ENCODE results near the gene RIPK1.
"Not testable (repeated sequence)": the region's sequence is repeated elsewhere in the genome, so short reads cannot be mapped to it uniquely, and the experiment has no call there.

RIPK1 gene

DNA sequence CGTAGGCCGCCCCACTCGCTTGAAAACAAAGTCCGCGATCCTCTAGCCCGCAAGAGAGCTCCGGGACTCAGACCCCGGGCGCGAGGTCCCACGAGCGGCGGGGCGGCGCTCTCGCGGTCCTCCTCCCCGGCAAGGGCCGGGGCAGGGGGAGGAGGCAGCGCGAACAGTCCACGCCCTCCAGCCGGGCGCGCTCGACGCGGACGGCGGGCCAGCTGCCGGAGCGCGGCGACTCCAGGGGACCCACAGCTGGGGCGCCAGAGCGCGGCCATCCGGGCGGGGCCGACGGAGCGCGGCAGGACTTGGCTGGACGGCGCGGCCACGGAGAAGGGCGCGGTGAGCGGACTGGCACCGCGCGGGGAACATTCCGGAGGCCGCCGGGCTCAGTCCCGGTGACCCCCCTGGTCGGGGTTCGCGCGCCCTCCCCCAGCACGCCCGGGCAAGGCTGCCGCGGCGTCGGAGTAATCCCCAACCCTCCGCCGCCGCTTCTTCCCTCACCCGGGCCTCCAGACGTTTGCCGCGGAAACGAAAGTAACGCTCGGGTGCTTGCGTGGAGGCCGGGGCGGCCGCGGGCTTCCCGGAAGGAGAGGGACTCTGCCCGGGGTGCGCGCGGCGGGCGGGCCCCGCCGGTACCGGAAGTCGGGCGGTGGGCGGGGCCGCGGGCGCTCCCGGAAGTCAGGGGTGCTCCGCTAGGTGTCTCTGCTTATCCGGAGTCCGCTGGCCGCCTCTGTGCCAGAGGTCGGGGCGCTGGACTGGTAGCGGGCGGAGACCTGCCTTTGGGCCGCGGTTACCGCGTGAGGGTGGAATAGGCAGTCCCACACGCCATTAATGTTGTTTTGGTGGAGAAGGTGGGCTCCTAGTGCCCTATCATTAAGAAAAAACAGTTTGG, at the start of gene RIPK1:
Gene RIPK1 (plus strand): TSS at position 166 of the 886 bp plus-strand sequence. CDS start 8,330 bp downstream, outside the sequence.
- peak; percentile 79 to 87 for DNase-seq

DNA sequence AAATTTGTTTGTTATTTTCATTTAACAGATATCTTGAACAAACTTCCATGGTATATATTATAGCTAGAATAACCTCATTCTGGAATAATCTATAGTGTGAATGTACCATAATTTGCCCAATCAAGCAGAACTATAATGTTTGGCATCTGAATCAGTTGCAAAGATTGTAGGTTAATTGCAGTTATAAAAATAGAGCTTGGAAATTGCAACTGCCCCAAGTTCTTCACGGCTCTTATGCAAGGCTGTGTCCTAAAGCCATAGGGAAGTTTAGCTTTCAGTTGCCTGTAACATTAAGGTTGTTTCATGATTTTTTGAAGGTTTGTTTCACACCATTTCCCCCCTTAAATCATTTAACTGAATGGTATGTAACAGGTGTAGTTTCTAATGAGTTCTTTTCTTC, 49.2 kb upstream of the RIPK1 start:
- no peak for DNase-seq

DNA sequence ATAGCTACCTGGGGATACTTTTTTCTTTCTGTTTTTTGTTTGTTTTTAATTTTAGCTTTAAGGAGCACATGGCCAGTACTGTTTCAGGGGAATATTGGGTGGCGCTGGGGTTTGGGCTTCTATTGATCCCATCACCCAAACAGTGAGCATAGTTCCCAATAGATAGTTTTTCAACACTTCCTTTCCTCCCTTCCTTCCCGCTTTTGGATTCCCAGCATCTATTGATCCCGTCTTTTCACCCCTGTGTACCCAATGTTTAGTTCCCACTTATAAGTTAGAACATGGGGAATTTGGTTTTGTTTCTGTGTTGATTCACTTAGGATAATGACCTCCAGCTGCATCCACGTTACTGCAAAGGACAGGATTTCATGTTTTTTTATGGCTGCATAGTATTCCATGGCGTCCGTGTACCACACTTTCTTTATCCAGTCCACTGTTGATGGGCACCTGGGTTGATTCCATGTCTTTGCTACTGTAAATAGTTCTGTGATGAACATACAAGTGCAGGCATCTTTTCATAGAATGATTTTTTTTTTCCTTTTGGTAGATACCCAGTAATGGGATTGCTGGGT, 48.5 kb upstream of the RIPK1 start:
- DNase-seq: no peak

DNA sequence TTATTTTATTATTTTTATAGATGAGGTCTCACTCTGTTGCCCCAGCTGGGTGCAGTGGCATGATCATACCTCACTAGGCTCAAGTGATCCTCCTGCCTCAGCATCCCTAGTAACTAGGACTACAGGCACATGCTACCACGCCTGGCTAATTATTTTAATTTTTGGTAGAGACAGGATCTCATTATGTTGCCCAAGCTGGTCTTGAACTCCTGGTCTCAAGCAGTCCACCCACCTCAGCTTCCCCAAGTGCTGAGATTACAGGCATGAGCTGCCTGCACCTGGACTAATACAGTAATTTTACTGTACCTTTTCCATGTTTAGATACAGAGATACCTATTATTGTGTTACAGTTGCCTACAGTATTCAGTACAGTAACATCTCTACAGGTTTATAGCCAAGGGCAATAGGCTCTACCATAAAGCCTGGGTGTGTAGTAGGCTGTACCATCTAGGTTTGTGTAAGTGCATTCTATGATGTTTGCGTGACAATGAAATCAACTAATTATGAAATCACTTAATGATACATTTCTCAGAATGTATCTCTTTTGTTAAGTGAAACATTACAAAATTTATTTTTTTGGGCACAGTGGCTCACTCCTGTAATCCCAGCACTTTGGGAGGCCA, 47.2 kb upstream of the RIPK1 start:
- DNase-seq: not testable (repeated sequence)

DNA sequence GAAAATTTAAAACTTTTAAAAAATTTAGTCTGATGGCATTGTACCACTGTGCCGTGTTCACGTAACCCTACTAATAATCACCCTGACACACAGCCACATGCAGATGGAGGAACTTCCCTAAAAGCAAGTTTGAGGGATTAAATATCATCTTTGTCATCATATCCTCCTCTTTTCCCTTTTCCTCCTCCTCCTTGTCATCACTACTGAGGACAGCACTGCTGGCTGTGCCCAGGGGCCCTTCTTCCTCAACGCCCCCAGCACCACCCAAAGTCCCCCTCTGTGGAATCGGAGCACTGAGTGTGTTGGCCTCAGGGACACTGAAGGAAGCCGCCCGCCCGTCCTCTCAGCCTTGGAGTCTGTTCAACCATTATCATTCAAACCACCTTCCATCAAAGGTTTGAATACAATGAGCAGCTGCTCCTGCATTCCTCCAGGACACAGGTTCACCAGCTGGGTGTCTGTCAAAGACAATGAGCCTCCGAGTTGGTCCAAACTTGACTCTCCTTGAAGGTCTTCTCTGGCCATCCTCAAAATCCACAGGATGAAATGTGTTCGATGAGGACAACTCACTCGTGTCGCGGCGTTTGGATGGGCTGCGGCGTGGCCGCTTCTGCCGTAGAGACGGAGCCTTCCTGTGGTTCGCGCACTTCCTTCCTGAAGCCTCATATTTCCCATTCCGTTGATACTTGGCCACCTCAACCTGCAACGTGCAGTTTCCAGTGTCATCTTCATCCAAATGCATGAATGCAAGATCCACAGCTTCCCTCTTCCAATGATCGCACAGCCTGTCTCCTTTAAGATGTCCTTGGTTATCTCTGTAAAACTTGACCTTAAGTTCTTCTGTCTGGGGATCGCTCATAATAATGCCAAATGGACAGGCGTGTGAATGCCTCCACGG, 45.3 kb upstream of the RIPK1 start:
- no peak for DNase-seq

DNA sequence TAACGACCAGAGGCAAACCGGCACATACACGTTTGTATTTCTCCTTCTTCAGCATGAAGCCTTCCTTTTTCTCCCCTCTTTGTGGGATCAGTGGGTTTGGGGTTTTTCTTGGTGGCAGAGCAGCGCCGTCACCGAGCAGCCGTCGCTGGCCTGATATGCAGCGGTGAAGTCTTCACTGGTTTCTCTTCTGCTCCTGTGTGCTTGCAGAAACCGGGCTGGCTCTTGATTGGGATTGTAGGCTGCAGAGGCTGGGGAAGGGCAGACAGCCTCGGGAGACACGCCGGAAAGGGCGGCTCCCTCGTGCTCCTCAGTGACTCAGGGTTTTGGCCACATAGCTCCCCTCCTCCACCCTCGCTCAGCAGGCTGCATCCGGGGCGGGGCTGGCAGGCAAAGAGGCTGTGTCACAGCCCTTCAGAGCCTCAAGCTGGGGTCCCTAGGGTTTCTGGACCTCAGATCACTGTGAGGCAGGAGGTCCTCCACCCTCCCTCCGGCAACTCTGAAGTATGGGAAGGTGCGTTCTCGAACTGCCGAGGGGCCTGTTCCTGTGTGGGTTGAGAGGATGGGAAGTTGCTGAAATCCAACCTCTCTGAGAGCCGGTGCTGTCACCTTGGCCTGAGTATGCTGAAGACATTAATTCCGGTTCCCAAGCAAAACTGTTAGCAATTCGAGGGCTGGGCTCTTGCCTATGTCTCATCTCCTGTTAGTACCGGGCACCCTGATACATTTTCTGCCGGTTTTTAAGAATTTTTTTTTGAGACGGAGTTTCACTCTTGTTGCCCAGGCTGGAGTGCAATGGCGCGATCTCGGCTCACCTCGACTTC, 44.4 kb upstream of the RIPK1 start:
- peak in 1 of 2 experiments; percentile 64 for DNase-seq

DNA sequence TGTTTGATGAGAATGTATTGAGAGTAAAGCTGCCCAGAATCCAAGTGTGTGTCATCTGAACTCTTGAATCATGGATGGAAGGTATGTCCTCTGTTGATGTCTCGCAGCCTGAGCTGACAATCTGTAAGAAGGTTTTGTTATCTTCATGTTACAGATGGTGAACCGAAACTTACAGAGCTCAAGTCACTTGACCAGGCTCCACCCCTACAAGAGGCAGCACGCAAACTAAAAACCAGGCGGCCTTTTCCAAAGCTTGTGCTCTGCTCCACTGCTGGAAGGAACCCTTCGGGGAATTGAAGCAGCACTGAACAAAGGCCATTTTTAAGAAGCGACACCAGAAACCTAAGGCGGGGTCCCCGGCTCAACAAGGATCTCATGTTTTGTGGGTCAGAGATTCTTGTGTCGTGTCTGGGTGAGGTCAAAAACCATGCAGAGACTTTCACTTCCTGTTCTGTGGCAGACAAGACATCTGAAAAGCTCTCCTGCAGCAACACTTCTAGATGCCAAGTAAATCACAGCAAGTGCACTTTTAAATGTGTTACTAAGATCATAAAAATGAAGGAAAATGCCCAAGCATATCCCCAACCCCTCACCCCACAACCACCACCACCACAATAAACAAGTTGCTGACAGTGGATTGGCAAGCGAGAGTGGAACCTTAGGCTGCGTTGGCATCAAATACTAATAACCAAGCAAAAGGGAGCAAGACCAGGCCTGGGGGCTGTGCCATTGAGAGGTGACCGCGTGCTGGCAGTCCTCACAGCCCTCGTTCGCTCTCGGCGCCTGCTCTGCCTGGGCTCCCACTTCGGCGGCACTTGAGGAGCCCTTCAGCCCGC, 41.3 kb upstream of the RIPK1 start:
- no peak for DNase-seq

DNA sequence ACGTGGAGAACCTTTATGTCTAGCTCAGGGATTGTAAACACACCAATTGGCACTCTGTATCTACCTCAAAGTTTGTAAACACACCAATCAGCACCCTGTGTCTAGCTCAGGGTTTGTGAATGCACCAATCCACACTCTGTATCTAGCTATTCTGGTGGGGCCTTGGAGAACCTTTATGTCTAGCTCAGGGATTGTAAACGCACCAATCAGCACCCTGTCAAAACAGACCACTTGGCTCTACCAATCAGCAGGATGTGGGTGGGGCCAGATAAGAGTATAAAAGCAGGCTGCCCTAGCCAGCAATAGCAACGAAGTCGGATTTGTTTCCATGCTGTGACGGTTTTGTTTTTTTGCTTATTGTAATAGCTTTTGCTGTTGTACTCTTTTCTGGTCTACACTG, 40.1 kb upstream of the RIPK1 start:
- DNase-seq: not testable (repeated sequence)

DNA sequence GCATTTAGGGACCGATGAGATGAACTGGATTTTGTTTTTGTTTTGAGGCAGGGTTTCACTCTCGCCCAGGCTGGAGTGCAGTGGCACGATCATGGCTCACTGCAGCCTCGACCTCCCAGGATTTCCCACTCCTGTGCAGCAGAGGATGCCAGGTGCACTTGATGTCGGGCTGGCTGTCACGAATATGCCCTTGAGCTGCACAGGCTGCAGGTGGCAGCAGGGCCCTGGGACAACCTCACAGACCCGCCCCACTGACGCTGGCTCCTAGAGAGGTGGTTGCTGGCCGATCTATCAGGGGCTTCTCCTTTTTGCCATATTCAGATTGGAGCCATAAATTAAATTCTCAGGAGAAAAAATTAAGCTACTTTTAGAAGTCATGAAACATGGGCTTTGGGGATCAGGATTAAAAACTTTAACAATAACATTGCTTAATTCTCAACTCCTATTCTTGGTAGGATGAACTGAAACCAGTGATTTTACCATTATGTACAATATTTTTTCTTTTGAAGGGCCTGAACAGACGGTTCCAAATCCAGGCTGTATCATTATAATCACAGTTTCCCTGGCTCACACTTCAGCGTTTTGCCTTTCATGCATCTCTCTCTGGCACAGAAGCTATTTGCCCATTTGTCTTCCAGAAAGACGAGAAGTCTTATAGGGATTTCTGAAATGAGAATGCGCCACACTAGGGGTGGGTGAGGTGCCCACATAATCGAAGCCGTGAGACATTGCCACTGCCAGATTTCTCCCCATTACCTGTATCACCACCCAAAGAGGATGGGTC, 36.2 kb upstream of the RIPK1 start:
- DNase-seq: no peak

DNA sequence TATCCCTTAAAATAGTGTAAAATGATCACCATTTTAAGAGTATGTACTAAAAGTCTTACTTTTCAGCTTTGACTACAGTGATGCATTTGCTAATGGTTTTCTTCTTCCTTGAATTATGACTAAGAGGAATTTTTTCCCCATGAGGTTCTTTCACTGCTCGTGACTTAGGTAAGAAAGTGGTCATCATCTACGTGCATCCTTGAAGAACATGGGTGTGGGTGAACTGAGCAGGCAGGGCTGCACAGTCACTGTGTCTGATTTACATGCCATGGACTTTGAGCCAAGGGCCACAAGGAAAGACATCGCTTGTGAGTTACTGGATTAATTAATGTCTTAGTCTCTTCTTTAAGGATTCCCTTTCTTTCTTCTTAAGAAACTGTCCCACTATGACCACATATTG, 35.3 kb upstream of the RIPK1 start:
- DNase-seq: no peak

DNA sequence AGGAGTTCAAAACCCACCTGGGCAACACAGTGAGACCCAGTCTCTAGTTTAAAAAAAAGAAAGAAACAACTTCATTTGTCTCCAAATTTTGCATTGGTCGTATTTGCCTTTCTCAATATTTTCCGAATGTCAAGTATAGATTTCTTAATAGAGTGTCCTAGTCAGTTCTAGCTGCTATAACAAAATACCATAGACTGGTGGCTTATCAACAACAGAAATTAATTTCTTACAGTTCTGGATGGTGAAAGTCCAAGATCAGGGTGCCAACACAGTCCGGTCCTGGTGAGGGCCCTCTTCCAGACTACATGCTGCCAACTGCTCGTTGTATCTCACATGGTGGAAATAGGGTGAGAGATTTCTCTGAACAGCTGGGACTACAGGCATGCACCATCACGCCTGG, 34.6 kb upstream of the RIPK1 start:
- no peak for DNase-seq

DNA sequence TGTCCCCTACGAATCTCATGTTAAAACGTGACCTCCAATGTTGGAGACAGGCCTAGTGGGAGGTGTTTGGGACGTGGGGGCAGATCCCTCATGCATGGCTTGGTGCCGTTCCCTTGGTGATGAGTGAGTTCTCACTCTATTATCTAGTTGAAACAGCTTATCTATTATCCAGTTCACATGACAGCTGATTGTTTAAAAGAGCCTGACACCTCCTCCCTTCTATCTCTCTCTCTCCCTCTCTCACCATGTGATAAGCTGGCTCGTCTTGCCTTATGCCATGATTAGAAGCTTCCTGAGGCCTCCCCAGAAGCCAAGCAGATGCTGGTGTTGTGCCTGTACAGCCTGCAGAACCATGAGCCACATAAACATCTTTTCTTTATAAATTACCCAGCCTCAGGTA, 32.9 kb upstream of the RIPK1 start:
- no peak for DNase-seq

DNA sequence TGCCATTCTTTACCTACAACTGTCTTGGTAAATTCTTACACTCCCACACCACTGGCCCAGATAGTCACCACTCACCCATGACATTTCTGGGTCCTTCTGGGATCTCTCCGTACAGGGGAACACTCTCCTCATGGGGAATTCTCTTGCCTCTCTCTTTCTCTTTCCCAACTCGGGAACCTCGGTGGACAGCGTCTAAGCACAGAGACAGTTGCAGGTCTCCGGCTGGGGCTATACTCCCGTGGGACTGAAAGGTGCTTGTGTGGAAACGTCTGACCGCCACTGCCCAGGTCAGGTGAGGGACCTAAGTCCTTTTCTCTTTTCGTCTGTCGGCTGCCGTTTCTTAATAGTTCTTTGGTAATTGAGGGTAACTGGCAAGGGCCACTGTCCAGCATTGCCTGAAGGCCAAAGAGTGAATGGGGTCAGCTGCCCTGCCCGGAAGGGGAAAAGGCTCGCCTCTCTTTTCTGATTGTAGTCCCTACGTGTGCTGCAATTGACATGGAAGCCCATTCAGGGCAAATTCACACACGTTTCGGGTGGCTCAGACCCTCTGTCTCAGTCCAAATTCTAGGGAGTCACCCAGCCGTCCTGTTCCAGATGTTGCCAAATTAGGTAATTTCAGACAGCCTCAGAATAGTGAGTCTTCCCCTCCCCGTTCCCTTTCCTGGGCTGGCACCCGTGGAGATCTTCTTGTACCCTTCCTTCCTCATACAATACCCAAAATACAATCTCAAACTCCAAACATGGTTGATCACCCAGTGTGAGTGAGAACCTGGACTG, 31.2 kb upstream of the RIPK1 start:
- DNase-seq: no peak

DNA sequence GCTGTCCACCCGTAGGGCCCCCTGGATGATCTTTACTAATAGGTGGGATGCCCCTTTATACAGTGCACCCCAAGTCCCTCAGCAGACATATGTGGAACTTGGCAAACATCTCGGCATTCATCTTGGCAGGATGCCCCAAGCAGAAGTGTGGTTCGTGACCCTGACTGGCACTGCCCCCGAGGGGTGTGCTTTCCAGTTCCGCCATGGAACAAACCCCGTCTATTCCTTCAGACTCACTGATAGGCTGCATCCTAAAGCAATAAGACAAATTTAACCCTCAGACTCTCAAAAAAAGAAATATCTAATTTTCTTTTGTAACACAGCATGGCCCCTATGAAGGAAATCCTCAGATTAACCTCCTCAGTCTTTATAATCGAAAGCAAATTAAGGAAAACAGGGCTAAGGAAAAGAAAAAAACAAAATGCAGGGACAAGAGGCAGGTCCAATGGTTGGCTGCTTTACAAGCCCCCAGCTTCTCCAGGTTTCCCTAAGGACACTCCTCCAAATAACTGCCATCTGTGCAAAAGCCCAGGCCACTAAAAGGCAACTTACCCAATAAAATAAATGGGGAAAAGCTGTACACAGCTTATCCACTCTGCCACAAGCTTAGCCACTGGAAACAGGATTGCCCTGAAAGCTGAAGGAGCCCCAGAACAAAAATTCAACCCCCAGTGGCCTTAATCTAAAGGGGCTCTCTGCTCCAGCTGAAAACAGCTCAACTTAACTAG, 30.5 kb upstream of the RIPK1 start:
- peak in 1 of 2 experiments; percentile 23 for DNase-seq

DNA sequence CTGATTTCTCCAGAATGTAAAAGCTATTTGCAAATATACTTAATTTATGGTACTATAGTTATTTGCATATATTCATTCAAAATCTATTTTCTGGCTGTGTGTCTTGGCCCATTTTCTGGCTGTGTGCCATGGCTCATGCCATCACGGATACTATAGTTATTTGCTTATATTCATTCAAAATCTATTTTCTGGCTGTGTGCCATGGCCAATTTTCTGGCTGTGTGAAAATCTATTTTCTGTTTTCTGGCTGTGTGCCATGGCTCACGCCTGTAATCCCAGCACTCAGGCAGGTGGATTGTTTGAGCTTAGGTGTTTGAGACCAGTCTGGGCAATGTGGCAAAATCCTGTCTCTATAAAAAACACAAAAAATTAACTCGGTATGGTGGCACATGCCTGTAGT, 28.9 kb upstream of the RIPK1 start:
- DNase-seq: peak in 1 of 2 experiments; percentile 32

DNA sequence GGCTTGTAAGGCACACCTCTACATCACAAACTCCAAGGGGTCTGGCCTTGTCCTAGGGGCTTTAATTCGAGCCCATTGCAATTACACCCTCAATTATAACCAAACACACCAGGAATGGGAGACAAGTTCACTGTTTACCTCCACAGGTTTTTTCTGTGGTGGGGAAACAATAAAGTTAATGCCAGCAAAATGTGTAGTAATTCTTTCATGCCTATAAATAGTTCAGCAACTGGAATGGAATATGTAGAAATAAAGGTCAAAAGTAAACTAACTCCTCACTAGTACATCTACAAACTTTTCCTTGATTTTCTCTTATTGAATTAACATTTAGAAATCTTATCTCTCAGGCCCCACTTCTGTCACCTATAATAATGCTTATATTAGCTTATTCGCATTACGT, 27.1 kb upstream of the RIPK1 start:
- no peak for DNase-seq

DNA sequence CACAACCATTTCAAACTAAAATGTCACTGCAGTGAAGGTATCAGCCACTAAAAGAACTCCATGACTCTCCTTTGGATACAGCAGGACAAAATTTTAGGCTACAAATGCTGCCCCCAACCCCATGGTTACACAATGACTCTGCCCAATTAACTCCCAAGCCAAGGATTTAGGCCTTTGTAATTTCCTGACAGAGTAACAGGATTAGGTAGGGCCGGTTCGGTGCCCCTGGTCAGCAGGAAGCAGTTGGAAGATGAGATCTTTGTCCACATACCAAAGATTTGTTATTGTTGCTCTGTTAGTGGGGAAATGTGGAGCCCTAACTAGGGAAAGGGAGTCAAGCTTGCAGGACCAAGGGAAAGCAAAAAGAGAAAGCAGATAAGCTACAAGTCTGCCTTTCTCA, 26.7 kb upstream of the RIPK1 start:
- DNase-seq: no peak

DNA sequence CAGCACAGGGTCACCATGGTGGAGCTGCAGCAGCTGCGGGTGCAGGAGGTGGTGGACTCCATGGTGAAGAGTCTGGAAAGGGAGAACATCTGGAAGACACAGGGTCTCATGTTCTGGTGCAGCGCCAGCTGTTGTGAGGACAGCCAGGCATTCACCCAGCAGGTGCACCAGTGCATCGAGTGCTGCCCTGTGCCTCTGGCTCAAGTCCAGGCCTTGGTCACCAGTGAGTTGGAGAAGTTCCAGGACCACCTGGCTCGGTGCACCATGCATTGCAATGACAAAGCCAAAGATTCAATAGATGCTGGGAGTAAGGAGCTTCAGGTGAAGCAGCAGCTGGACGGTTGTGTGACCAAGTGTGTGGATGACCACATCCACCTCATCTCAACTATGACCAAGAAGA, 22.9 kb upstream of the RIPK1 start:
- no peak for DNase-seq

DNA sequence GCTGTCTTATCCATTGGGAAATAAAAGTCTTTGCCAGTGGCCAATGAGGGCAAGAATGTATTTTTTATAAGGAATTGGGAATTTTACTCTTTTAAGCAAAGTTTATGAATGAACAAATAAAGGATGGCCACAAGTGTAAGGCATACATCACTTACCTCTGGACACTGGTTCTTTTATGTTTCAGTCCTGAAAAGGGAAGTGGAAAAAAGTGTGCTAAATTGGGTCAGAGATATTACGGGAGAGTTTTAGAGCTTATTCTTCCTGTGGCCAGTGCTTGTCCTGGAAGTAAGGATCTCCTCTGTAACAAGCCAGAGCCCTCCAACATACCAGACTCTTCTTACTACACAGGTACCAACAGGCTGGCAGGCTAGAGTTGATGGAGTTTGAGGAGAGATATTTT, 22.5 kb upstream of the RIPK1 start:
- DNase-seq: no peak

Measured in NCI-H446 (cell line).